Fibroblast of skin of abdomen (primary cell): Measurements from ENCODE around the gene RAB40C.
"Not testable (repeated sequence)": the region's sequence is repeated elsewhere in the genome, so short reads cannot be mapped to it uniquely, and the experiment has no call there.

Experiments
- DNase-seq: peaks from one replicate; pipeline ENCODE4 v3.0.0-alpha.2; 2013

Gene RAB40C

DNA sequence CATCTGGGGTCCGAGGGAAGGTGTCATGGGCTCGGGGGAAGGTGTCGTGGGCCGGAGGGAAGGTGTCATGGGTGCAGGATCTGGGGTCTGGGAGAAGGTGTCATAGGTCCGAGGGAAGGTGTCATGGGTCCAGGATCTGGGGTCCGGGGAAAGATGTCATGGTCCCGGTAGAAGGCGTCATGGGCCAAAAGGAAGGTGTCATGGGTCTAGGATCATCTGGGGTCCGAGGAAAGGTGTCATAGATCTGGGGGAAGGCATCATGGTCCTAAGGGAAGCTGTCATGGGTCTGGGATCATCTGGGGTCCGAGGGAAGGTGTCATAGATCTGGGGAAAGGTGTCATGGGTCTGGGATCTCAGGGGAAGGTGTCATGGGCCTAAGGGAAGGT lies 942 bp downstream of the RAB40C start:
- DNase-seq: no peak

DNA sequence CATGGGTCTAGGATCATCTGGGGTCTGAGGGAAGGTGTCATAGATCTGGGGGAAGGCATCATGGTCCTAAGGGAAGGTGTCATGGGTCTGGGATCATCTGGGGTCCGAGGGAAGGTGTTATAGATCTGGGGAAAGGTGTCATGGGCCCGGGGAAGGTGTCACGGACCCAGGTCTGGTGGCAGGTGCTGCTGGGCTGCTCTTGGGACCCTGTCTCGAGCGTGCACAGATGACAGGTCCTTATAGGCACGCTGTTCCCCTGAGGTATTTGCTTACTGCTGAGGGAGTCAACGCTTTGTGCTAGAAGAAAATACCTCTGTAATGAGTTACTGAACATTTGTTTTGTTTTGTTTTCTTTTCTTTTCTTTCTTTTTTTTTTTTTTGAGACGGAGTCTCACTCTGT lies 1.4 kb downstream of the RAB40C start:
- DNase-seq: no peak

DNA sequence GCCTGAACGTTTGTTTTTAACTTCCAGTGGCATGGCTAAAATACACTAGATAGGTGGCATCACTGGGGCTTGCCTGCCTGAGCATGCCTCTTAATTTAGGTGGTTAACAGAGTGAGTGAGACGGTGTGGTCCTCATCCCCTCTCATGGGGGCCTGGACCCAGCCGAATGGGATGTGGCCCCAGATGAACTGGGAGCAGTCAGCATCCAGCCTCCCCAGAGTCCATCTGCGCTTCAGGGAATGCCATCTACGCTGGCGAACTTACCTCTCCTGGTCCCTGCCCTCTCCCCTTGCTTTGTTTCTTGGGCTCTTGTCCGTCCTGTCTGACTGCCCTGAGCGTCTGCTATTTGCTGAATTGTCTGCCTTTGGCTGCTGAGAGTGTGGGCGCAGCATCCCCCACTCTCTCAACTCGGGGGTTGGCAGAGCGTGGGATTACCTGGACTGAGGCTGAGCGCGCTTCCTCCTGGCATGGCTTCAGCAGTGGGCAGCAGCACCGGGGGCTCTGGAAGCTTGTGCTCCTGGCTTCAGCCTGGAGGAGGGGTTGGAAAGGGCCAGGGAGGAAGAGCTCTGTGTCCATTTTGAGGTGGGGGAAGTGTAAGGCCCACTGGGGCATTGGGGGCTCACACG lies 2.1 kb downstream of the RAB40C start:
- DNase-seq: no peak

DNA sequence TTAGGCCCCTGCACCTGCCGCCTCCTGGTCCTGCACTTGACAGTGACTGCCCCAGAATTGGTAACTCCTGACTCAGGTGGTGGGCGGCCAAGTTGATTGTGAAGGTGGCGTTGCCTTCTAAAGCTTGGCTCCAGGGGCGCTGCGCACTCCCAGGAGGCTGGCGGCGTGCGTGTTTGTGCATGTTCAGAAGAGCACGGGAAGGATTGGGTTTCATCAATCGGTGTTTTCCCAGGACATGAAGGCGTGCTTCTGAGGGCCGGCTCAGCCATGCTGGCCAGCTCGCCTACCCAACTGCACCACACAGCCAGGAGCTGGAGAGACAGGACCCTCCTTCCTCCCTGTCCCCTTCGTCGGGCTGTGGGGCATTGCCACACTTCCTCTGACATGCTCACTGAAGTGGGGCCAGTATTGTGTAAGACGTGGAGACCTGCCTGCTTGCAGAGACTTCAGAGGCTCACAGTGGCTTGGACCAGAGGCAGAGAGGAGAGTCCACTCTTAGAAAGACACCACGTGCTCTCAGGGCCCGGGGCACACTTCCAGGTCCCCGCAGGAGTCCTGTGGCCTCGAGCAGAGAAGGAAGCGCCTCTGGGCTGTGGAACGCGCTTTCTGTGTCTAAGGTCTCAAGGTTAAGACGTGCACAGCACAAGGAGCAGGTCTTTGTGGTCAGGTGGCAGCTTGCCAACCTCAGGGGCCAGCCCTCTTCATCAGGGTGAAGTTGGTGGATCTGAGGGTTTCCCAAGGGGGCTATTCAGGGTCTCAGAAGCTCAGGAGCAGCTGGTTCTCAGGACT lies 2.8 kb downstream of the RAB40C start:
- no peak for DNase-seq

DNA sequence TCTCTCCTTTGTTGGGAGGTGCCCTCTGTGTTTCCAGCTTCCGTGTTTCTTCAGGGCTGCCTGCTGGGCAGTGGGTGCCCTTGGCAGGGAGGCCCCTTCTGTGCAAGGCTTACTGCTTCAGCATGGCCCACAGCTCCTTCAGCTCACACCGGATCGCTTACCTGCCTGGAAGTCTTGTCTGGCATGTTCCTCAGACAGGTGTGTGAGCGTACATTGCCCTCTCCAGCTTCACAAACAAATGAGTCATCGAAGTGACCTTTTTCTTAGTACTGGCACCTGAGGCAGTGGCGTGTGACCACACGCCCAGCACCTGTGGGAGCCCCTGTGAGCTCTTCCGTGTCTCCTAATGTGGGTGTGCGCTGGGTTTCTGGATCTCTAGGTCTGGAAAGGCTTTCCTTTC lies 3.5 kb downstream of the RAB40C start:
- DNase-seq: no peak

DNA sequence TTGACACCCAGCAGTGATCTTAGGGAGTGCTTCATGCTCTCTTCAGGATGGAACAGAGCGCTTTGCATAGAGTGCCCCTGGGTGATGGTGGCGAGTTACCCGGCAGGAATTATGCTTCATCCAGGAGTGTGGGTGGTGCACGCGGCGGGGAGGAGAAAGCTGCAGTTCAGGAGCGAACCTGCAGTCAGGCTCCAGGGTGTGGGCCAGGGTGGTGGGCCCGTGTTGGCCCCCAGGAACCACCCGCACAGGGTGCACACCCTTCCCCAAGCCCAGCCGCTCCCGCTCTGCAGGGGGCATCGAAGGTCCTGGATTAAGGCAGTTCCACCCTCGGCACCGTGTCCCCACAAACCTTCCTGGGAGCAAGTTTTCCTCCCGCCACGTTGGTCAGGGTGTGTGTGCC lies 3.9 kb downstream of the RAB40C start:
- DNase-seq: no peak

DNA sequence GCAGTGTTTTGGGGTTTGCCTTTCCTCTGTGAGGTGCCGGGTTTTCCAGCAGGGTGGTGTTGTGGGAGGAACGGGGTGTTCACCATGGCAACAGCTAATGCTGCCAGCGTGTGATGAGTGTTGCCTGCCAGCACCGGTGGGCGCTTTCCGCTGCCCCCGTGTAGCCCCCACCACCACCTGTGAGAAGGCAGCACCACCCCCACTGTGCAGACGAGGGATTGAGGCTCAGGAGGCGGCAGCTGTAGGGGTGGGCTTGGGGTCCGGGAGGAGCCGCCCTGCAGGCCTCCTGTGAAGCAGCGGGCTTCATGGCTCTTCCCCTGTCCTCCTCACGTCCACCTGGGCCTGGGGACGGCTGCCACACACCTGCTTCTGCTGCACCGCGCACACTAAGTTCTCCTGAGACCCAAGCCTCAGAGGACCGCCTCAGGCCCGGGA lies 5.2 kb downstream of the RAB40C start:
- DNase-seq: no peak

DNA sequence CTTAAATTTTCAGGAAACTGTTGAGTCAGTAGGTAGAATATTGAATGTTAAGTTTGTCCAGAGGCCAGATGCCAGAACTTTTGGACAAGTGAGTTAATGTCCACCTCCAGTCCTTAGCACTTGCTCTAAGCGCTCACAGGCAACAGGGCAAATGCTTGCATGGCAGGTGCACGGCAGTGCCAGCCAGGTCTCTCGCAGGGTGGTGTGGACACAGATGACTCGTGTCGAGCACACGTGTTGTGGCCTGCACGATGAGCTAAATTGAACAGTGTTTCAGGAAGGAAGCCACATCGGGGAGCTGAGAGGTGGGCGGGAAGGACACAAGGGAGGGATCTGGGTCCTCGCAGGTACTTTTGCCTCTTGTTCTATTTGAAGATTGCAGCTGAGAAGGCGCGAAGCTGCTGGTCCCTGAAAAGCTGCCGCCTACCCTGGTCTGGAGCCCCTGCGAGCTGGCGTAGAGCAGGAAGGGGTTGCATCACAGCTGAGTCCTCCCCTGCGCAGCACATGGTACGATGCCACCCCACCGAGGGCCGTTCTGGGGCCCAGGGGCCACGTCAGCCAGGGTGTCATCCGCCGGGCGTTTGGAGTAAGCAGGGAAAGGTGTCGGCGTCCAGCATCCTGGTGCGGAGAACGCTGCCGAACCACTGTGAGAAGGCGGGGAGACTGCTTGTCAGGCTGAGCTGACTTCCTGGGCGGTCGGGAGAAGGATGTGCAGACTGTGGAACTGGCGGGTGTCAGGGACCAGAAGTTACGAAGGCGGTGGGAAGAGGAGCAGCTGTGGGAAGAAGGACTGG lies 6.3 kb downstream of the RAB40C start:
- no peak for DNase-seq

DNA sequence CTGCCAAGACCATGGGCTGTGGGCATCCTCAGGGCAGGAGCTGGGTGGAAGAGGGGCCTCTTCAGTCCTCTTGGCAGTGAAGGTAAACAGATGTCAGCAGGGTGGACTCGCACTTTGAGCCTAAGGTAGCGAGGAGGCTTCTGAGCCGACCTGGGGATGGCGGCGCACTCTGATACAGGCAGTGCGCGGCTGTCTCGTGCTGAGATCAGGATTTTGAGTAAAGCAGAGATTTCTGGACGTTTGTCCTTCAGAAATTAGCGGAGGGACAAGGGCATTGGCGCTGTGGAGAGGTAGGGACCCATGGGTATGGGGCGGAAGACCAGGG lies 6.8 kb downstream of the RAB40C start:
- no peak for DNase-seq

DNA sequence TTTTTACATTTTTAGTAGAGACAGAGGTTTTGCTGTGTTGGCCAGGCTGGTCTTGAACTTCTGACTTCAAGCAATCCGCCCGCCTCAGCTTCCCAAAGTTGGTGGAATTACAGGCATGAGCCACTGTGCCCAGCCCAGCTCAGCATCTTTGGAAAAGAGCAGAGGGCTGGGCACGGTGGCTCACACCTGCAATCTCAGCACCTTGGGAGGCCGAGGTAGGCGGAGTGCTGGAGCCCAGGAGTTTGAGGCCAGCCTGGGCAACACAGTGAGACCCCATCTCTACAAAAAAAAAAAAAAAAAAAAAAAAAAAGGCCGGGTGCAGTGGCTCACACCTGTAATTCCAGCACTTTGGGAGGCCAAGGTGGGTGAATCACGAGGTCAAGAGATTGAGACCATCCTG lies 7.8 kb downstream of the RAB40C start:
- not testable (repeated sequence) for DNase-seq

DNA sequence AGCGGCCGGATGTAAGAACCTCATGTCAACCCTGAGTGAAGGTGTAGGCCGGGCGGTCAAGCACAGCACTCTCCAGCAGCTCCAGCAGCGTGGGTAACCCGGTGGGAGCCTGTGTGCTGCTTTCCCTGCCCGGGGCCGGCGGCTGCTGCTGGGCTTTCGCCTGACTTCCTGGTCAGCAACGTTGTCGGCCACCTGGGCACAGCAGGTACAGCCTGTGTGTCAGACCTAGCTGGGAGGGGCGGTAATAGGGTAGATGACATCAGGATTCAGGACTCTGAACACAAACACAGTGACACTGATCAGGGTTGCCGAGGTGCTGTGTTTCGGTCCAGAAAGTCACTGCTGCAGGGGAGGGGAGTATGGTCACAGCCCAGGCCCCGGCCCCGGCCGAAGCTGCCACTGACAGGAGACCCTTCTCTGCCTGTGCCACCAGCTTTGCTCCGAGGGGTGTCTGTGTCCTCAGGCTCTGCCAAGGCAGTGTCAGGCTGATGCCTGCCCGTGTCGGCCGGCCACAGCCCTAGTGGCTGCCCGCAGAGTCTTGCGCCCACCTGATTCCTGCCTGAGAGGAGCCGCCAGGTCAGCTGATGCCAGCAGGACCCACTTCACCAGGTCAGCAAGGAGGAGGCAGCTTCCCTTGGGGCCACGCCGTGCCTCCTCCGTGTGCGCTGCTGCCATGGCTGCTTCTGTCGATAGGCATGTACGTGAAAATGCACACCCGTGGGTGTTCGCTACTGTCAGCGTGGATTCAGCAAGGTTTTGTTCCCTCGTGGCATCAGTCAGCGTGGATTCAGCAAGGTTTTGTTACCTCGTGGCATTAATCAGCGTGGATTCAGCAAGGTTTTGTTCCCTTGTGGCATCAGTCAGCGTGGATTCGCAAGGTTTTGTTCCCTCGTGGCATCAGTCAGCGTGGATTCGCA lies 9.2 kb downstream of the RAB40C start:
- DNase-seq: no peak

DNA sequence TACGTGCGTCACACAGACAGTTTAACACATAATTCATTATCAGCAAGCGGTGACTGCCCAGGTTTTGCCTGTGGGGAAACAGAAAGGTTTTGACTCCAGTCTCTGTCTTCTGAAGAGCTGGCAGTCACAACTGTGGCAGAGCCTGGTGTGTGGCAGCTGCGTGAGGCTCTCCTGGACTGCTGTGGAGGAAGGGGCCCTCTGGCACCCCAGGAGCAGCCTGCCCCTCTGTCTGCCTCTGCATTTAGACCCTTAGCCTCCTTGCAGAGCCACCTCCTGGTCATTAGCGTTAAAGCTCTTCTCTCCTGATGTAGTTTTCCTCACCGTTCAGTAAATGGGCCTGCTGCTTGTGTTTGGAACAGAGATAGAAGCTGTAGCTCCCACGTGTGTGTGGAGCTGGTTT lies 10.9 kb downstream of the RAB40C start:
- DNase-seq: no peak

DNA sequence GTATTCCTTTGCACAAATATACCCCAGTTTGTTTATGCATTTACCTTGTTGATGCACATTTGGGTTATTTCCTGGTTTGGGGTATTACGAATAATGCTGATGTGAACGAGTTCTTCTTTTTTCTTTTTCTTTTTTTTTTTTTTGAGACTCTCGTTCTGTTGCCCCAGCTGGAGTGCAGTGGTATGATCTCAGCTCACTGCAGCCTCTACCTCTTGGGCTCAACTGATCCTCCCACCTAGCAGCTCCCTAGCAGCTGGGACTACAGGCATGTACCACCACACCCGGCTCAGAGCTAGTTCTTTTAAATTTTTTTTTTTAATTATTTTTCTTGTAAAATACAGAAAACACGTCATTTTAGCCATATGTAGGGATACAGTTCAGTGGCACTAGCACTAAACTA lies 14.1 kb downstream of the RAB40C start:
- DNase-seq: no peak

DNA sequence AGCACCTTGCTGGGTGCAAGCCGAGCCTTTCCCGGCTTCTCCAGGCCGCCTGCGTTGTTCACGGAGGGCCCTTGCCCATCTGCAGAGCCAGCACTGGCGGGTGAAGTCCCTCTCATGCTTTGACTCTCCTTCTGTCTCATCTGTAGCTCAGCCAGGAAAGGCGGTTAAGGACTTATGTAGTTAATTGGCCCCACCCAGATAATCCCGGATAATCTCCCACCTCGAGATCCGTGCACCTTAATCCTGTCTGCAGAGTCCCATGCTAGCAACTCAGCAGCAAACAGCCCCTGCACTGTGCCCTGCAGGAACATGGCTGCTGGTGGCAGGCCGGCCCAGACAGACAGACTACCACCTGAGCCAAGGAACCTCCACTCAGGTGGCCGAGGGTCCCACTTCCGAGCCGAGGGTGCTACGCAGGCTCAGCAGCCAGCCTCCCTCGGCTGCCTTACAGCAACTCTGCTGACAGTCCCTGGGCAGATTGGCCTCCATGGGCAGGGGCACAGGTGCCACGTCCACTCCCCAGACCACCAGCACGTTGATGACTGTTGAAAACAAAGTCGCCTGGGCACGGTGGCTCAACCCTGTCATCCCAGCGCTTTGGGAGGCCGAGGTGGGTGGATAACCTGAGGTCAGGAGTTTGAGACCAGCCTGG lies 16.9 kb downstream of the RAB40C start:
- DNase-seq: no peak

DNA sequence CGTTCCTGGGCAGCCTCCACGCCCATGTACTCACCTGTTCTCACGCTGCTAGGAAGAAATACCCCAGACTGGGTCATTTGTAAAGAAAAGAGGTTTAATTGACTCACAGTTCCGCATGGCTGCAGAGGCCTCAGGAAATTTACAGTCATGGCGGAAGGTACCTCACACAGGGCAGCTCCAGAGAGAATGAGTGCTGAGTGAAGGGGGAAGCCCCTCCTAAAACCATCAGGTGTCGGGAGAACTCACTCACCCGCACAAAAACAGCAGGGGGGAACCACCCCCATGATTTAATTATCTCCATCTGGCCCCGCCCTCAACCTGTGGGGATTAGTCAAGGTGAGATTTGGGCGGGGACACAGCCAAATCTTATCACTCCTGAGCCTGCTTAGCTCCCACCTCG lies 18.2 kb downstream of the RAB40C start:
- no peak for DNase-seq

DNA sequence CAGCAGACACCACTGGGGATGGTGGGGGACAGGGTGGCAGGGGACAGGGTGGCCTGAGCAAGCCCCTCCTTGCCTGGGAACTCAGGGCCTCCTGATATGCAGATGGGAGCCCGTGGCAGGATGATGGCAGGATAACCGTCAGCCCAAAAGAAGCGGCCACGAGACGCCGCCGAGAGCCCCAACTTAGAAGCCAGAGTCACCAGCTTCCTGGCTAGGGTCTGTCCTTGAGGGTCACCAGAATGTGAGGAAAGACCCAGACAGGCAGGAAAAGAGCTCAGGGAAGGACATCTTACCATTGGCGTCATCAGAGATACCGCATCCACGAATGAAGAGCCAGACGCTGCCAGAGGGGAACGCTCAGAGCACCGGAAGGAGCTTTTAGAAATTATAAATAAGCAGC lies 19.4 kb downstream of the RAB40C start:
- no peak for DNase-seq

DNA sequence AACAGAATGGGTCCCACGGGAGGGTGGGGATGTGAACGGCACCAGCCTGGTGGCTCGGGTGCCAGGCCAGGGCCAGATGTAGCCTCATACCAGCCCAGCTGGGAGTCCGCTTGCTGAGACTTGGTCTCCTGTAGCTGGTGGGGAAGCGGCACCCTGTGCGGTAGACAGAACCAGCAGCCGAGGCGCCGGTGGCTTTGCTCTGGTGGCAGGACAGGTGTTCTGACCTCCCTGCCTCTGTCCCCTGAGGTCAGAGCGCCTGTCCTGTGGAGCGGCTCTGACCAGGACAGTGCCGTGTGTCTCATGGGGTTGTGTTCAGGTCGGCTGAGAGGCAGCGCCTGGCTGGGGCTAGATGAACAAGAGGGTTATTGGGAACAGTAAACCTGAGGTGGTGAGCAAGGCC lies 20.1 kb downstream of the RAB40C start:
- DNase-seq: no peak

DNA sequence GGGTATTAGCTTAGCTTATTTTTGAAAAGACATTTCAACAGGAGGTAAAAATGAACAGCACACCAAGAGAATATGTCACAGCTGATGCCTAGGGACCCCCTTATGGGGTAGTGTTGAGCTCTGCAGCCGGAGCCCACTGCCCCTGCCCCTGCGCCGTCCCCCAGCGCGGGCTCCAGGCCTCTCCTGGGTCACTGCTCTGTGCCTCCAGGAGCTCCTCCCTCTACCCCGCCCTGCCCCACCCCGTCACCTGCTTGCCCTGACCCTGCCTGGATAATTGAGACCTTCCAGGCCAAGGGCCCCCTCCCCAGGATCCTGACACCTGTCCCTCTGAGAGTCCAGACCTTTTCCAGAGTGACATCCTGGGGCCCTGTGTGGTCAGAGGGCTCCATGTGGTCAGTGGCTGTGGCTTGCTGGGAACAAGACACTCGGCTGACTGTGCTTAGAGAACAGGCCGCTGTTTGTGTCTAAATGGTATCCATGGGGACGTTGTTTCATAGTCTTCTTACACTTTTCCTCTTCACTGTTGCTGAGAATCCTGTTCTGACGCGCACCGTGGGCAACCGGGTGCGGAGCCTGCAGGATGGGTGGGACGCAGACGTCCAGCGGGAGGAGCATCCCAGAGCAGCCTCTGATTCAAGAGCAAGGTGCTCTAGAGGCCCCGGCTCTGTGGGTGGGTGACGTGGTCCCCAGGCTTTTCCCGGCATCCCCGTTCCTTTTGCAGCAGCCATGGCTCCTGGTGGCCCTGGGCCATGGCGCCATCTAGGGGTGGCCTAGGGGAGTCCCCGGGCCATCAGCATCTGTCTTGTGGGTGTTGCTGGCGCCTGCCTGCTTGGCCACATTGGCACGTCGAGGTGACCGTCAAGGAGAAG lies 20.9 kb downstream of the RAB40C start:
- DNase-seq: no peak

DNA sequence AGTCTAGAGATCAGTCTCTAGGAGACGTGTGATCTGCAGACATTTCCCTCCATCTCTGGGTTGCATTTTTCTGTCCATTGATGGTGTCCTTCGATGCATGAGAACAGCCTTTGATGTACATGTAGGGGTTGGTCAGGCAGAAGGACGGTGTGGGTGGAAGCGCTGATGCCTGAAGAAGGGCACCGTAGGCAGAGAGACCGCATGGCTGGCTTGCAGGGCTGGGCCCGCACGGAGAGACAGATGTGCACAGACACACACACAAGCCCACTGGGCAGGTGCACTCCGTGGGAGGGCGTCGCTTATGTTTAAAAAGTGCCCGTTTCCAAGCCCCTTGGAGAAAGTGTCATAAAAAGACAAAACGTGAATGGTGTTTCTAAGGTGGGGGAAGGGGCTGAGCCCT lies 25.3 kb downstream of the RAB40C start:
- no peak for DNase-seq

DNA sequence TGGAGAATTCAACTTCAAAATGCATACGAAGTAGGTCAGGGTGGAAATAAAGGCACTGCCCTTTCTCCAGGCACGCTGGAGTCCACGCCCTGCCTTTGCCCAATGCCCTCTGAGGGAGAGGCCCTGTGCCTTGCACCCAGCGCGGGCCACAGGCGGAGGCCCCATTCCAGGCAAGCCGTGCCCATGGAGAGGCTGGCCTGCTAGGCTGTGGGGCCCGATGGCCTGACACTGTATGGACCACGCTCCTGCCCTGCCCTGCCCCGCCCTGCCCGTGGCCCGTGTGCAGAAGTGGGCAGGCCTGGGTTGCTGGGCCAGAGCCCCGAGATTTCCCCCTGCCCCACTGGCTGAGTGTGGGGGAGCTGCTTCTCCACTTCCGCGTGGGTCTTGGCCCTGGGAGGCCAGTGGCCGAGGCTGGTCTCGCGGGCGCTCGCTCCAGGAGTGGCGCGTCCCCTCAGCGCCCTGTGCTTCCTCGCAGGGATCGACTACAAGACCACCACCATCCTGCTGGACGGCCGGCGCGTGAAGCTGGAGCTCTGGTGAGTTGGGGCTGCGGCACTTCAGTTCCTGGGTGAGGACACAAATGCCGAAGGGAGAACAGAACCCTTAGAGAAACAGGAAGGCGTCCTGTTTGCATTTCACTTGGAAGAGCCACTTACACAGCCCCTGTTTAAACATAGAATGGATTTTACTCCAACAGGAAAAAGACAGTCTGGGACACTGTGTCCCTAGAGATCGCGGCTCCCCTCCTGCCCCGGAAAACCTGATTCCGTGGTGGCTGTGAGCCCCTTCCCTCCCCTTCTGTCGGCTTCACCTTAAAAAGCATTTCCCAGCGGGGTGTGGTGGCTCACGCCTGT lies 27.1 kb downstream of the RAB40C start:
- no peak for DNase-seq
